ENCODE data around the gene SNX22.
"Not testable (repeated sequence)": the region's sequence is repeated elsewhere in the genome, so short reads cannot be mapped to it uniquely, and the experiment has no call there.

Gene SNX22

DNA sequence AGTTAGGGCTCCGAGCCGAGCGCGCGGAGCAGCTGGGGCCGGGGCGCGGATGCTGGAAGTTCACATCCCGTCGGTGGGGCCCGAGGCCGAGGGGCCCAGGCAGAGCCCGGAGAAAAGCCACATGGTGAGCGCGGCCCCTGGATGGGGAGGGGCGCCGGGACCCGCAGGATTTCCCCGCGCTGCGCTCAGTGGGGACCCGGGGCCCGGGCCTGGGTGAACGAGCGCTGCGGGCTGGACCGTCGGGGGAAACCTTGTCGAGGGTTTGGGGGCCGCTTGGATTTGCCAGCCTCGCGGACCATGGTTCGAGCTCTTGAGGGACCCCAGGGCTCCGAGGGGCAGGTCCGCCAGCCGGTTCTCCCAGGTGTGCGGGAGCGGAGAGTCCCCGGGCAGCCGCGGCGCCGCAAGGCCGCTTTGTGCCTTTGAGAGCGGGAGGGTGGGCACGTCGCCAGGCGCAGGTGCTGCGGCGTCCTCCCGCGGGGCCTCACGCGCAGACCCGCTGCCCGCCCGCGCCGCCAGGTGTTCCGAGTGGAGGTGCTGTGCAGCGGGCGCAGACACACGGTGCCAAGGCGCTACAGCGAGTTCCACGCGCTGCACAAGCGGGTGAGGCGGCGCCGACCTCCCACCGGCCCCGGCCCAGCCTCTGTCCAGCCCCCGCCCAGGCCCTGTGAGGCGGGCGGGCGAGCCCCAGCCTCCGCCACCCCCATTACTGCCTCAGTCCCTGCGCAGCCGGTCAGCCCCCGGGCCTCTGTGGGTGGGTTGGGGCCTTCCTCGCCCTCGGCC lies at the start of gene SNX22:
TSS of gene SNX22 (plus strand) at position 5 of the 780 bp plus-strand sequence. CDS start at position 50, 45 bp downstream.
- DNase-seq (ENCODE audit: low read depth): no peak
- peak within 1 kb of the TSS; percentile 70 for H3K4me3 ChIP-seq (ENCODE audit: low read depth, low read length)
- TF ChIP-seq, protein P1, sequence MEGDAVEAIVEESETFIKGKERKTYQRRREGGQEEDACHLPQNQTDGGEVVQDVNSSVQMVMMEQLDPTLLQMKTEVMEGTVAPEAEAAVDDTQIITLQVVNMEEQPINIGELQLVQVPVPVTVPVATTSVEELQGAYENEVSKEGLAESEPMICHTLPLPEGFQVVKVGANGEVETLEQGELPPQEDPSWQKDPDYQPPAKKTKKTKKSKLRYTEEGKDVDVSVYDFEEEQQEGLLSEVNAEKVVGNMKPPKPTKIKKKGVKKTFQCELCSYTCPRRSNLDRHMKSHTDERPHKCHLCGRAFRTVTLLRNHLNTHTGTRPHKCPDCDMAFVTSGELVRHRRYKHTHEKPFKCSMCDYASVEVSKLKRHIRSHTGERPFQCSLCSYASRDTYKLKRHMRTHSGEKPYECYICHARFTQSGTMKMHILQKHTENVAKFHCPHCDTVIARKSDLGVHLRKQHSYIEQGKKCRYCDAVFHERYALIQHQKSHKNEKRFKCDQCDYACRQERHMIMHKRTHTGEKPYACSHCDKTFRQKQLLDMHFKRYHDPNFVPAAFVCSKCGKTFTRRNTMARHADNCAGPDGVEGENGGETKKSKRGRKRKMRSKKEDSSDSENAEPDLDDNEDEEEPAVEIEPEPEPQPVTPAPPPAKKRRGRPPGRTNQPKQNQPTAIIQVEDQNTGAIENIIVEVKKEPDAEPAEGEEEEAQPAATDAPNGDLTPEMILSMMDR (IDR thresholded peaks at IDR 0.05; ENCODE audit: control insufficient read depth, extremely low read depth, insufficient read depth): no peak

DNA sequence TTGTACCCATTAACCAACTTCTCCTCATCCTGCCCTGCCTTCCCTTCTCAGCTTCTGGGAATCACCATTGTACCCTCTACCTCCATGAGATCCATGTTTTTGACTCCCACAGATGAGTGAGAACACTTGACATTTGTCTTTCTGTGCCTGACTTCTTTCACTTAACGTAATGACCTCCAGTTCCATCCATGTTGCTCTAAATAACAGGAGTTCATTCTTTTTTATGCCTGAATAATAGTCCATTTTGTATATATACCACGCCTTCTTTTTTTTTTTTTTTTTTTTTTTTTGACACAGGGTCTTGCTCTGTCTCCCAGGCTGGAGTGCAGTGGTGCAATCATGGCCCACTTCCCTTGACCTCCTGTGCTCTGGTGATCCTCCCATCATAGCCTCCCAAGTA lies 49.0 kb upstream of the SNX22 start:
- H3K4me3 ChIP-seq (ENCODE audit: low read depth, low read length): no peak overlapping the region
- TF ChIP-seq, protein P1 (IDR thresholded peaks at IDR 0.05; ENCODE audit: control insufficient read depth, extremely low read depth, insufficient read depth): no peak
- DNase-seq (ENCODE audit: low read depth): no peak

- no peak overlapping the region for H3K4me3 ChIP-seq (ENCODE audit: low read depth, low read length)
- TF ChIP-seq, protein P1 (IDR thresholded peaks at IDR 0.05; ENCODE audit: control insufficient read depth, extremely low read depth, insufficient read depth): no peak
- no peak for DNase-seq (ENCODE audit: low read depth)
Measured at GRCh38 chr15:64105113-64105704, 46.3 kb upstream of the SNX22 start.

DNA sequence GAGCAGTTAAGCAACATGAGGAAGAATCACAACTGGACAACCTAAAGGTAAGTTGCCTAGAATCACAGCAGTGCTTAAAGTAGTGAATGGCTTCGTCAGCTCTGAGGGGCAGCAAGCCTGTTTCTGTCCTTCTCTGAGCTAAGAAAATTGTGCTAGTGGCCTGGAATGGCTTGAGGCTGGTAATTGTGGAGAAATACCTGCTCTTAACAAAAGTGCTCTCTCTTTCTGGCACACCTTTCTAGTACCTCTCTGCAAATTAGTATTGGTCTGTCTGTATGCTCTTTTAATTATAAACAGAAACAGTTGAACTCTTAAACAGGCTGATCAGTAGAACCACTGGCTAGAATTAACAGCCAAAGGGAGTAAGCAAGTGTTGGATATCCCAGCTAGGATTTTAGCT lies 44.2 kb upstream of the SNX22 start:
- TF ChIP-seq, protein P1 (IDR thresholded peaks at IDR 0.05; ENCODE audit: control insufficient read depth, extremely low read depth, insufficient read depth): no peak
- DNase-seq (ENCODE audit: low read depth): no peak
- no peak overlapping the region for H3K4me3 ChIP-seq (ENCODE audit: low read depth, low read length)

DNA sequence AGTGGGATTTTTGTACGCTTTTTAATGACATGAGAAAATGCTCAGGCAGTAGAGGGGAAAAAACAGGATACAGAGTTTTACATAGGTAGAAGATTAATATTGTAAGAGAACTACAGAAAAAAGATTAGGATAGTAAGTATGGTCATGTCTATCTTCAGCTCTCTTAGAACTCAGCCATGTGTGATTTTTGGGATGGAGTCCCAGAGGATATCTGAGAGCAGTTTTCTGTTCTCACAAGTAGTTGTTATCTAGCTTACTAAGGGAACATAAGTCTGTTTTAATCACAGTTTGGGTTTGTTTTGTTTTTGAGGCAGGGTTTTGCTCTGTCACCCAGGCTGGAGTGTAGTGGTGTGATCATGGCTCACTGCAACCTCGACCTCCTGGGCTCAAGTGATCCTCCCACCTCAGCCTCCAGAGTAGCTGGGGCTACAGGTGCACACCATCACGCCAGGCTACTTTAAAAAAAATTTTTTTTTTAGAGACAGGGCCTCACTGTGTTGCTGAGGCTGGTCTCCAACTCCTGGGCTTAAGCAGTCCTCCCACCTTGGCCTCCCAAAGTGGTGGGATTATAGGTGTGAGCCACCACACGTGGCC lies 41.3 kb upstream of the SNX22 start:
- not testable (repeated sequence) for DNase-seq (ENCODE audit: low read depth); H3K4me3 ChIP-seq (ENCODE audit: low read depth, low read length)

DNA sequence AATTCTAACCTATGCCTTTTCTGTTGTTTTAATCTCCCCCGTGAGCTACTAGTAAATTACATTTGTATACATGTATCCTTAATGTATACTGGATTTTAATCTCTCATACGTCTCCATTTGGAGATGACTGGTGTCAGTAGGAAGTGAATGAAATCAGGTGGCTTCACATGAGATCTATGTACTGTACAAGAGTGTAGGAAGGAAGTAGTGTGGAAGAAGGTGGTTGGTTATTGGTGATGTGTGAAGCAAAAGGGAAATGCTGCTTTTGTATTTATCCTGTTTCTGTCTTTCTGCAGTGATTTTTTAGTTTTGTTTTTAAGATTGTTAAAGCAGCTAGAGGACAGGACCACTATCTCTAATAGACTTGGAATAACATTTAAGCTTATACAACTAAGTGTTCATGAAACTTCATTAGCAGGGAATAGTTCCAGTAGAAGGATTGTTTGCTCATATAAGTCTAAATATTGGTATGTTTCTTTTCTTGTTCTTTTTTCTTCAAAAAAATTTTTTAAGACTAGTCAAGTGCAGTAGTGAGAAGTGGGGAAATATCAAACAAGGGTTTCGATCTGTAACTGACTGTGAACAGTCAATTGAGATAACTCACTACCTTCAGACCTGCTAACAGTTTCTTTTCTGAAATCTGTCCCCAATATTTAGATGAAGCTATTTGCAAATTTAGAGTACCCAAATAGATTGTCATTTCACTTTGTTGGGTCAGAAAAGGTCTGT lies 40.4 kb upstream of the SNX22 start:
- TF ChIP-seq, protein P1 (IDR thresholded peaks at IDR 0.05; ENCODE audit: control insufficient read depth, extremely low read depth, insufficient read depth): no peak
- no peak overlapping the region for H3K4me3 ChIP-seq (ENCODE audit: low read depth, low read length)
- no peak for DNase-seq (ENCODE audit: low read depth)

GRCh38 chr15:64111679-64112050 lies 39.9 kb upstream of the SNX22 start:
- TF ChIP-seq, protein P1 (IDR thresholded peaks at IDR 0.05; ENCODE audit: control insufficient read depth, extremely low read depth, insufficient read depth): no peak
- no peak overlapping the region for H3K4me3 ChIP-seq (ENCODE audit: low read depth, low read length)
- DNase-seq (ENCODE audit: low read depth): no peak
